Pons (tissue), 1 donor: ENCODE measurements around the gene ZNF593OS.

ENCODE experiments used
- DNase-seq: peaks from one replicate; pipeline ENCODE4 v3.0.0-alpha.2; 2016; ENCODE audit warnings: low spot score

Gene ZNF593OS

GRCh38 chr1:26171084-26172072, at the start of gene ZNF593OS:
ZNF593OS (minus strand) TSS chr1:26171832; CDS start chr1:26171661, 171 bp downstream.
- DNase-seq = no peak

- DNase-seq = no peak
Observed at GRCh38 chr1:26221094-26221493, 49.5 kb upstream of the ZNF593OS start.

DNA sequence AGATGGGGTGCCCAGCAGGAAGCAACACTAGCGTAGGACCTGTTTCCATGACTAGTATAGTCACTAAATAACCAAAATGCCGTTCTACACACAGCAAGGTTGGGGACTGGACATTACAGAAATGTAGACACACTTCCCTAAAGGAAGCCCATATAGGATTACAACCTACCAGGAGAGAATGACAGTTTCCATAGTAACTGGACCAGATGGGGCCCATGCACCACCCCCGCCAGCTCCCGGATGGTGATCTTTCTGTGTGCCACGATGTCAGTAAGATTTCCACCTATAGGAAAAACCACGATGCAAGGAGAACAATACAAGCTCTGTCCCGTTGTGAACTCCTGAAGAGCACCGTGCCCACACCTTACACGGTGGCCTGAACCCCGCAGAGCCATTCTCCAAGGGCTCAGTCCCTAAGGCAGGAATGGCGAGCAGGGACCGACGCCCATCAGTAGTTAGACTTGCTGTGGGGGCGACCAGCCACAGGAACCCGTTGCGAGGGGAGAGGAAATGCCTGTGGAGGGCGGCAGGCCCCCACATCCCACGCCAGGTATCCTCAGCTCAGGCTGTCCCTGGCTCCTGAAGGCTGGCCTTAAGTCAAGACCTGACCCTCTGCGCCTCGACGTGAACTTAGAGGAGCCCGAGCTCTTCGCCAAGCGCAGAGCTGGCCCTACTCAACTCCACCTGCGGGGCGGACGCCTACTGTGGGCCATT, 48.7 kb upstream of the ZNF593OS start:
- DNase-seq = no peak

GRCh38 chr1:26218906-26219494, 47.4 kb upstream of the ZNF593OS start:
- DNase-seq = no peak

DNA sequence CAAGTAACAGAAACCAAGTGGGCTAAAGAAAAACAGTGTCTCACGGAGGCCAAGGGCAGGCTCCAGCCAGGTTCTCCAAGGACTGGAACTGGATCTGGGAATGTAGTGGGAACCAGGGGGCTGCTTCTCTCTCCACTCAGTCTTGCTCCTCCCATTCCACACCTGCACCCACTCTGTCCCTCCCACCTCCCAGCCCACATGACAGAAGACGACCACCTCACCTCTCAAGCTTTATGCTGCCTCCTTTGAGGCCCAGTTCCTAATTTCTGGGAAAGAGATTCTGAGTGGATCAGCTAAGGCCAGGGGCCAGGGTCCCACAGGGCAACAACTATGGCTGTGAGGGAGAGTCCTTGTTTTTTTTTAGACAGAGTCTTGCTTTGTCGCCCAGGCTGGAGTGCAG, 43.6 kb upstream of the ZNF593OS start:
- no peak for DNase-seq

GRCh38 chr1:26213335-26213905, 41.8 kb upstream of the ZNF593OS start:
- DNase-seq = no peak

- no peak for DNase-seq
Observed at GRCh38 chr1:26212726-26213125, 41.1 kb upstream of the ZNF593OS start.

GRCh38 chr1:26210147-26210870, 38.7 kb upstream of the ZNF593OS start:
- DNase-seq = no peak

GRCh38 chr1:26203642-26204318, 32.1 kb upstream of the ZNF593OS start:
- no peak for DNase-seq

DNA sequence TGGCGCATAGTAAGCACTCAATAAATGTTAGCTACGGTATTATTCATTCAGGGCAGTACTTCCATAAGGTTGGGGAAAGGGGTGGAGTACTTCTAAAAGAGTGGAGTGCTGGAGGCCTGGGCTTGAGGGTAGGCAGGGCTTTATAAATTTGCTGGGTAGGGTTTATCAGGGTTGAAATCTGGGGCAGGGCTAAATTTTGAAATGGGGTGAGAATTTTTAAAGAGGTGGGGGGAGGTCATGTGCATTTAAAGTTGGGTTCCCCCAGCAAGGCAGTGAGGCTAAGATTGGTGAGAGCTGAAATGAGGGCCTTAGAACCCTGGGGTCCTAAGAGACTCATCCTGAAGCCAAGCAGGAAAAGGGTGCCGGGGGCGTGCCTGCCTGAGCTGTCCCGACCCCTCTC, 28.8 kb upstream of the ZNF593OS start:
- no peak for DNase-seq

DNA sequence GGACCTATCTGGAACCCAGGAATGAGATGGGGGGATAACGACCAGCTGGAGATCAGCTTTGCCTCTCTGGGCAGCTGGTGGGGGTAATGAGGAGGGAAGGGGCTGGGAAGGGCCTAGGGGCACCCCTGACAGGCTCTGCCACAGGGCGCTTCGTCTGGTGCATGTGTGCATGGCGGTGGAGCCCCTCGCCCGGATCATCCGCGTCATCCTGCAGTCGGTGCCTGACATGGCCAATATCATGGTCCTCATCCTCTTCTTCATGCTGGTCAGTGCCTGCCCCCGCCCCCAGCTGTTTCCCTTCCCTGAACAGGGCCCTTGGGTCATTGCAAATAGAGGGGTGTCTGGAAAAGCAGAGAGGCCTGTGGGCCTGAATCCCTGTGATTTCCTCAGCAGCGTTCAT, 26.2 kb upstream of the ZNF593OS start:
- no peak for DNase-seq

GRCh38 chr1:26197301-26197700, 25.7 kb upstream of the ZNF593OS start:
- DNase-seq = no peak

DNA sequence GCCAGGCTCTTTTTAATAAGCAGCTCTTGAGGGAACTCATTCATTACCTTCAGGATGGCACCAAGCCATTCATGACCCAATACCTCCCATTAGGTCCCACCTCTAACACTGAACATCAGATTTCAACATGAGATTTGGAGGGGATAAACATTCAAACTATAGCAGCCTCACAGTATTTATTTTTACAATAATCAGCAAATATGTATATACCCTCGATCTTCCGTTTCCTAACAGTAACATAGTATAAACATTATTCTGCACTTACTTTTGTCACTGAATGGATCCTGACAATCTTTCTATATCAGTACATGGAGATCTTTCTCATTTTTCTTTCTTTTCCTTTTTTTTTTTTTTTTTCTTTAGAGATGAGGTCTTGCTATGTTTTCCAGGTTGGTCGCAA, 24.2 kb upstream of the ZNF593OS start:
- DNase-seq = no peak

- DNase-seq = no peak
Observed at GRCh38 chr1:26191739-26192138, 20.1 kb upstream of the ZNF593OS start.

DNA sequence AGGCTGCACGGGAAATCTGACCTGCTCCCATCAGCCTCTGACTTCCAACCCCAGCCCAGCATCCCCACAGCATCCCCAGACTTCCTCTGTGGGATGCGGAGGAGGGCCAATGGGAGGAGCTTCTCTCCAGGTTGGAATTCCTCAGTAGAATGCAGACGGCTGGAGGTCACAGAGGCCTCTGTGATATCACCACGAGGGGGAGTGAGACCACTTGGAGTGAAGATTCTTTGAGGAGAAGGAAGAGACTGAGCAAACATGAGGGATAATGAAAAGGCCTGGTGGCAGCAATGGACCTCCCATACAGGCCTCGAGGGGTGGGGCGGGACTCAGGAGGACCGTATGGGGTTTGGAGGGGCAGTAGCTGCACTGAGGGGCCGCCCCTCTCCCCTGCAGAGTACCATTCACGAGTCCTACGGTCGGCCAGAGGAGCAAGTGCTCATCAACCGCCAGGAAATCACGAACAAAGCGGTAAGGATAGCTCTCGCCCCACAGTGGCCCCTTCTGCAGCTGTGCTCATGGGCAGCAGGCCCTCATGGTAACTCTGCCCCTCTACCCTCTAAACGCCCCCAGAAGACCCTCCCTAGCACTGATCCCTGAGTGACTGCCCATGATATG, 18.8 kb upstream of the ZNF593OS start, which contains the start of gene CATSPER4:
Gene CATSPER4 (plus strand): TSS at position 230 of the 615 bp plus-strand sequence. CDS start 26 bp downstream, at position 256.
- peak; percentile 22 for DNase-seq

DNA sequence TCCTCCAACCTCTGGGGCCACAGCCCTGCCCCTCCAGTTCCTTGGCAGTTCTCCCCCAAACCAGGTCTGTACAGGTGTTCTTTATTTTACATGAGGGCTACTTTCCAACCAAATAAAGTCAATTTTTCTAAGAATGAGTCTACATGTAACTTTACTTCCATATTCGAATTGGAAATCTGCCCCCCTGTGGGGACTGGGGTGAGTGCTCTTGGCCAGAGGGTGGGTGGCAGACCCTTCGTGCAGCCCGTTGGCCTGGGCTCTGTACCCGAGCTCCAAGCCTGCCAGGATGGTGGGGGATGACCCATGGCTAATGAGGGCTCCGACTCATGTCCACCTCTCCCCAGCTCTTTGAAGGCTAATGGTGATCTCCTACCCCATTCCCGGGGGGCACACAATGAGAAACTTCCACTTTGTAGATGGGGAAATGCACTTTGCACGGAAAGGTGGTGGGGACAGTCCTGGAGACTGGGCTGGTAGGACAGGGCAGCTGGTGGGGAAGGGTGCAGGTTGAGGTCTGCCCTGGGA, 18.2 kb upstream of the ZNF593OS start:
- no peak for DNase-seq

GRCh38 chr1:26189331-26189730, 17.7 kb upstream of the ZNF593OS start:
- DNase-seq = no peak

GRCh38 chr1:26188477-26188876, 16.8 kb upstream of the ZNF593OS start:
- DNase-seq = no peak

- no peak for DNase-seq
Observed at GRCh38 chr1:26187882-26188281, 16.2 kb upstream of the ZNF593OS start.

DNA sequence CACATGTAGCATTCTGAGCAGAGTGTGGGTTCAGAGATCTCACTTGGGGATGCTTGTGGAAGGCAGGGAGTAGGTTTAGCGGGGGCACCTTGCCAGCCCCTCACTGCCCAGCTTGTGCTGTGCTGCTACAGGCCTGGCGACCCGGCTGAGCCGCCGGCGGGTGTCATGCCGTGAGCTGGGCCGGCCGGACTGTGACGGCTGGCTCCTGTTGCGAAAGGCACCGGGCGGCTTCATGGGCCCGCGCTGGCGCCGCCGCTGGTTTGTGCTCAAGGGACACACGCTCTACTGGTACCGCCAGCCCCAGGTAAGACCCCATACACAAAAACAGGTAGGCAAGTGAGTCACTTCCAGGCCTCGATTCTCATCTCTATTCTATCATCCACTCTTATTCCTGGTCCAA, 13.3 kb upstream of the ZNF593OS start:
- no peak for DNase-seq
